GM12878 (cell line): ENCODE measurements around the gene RPS2. TPM values are rescaled to one million over a fixed set of nuclear protein-coding genes. Genes with fewer than 3 reads are reported as not detected.

Experiments used
- ATAC-seq: fragments of 200-7000 bp; cut with Tn5 transposase; 3 replicates; pipeline ENCODE4 v1.9.1; 2020; ENCODE audit warnings: mild to moderate bottlenecking, moderate library complexity
- BruUV-seq: library from RNA; stranded (reverse); fragments of 400-500 nt; replicated peaks from 2 replicates; lab custom pipeline; 2021; lab: Mats Ljungman, UMichigan
- CTCF ChIA-PET: fragments of 300-600 bp; sonication (Branson Sonifier 250); formaldehyde crosslinking; extraction: SDS; loops from one replicate; lab custom pipeline; 2021; ENCODE audit warnings: inconsistent platforms; lab: Yijun Ruan, JAX
- POLR2A ChIA-PET: fragments of 350-600 bp; formaldehyde crosslinking; extraction: SDS; loops from one replicate; lab custom pipeline; 2021; ENCODE audit warnings: inconsistent platforms; lab: Charles Lee
- RAD21 ChIA-PET: fragments of 300-600 bp; sonication (Branson Sonifier 250); formaldehyde crosslinking; loops from one replicate; lab custom pipeline; 2023; ENCODE audit warnings: antibody characterized with exemption; ENCODE audit not compliant: unreplicated experiment; lab: Charles Lee
- SMC1A ChIA-PET: fragments of 300-600 bp; sonication (Branson Sonifier 250); formaldehyde crosslinking; loops from one replicate; lab custom pipeline; 2023; ENCODE audit not compliant: unreplicated experiment, uncharacterized antibody; lab: Charles Lee
- DNase-seq: peaks from one replicate; pipeline ENCODE4 v3.0.0-alpha.2; 2011; ENCODE audit warnings: low read depth, low spot score
- FAIRE-seq: peaks from 3 replicates; lab custom pipeline; 2011; peaks lifted over from hg19 to GRCh38; lab: Jason Lieb, UNC
- H2AFZ ChIP-seq: 2 replicates; pipeline ENCODE4 v1.6.0; 2011; ENCODE audit warnings: low read depth, low read length, control low read depth; ENCODE audit not compliant: control insufficient read depth
- H3K27ac ChIP-seq: 2 replicates; pipeline ENCODE4 v1.5.1; 2011; ENCODE audit warnings: control low read depth; ENCODE audit not compliant: control insufficient read depth, insufficient read depth
- H3K27me3 ChIP-seq, 2 experiments: replicated peaks in 1 of 2; 2 replicates each; pipeline versions ENCODE4 v1.6.0 to v1.6.1; 2011; ENCODE audit warnings: low read length in 1 of 2; ENCODE audit not compliant: control insufficient read depth in 2 of 2, insufficient read depth in 2 of 2
- H3K36me3 ChIP-seq, 2 experiments: 2 replicates each; pipeline ENCODE4 v1.5.1; 2011; ENCODE audit warnings: low read length in 1 of 2; ENCODE audit not compliant: control insufficient read depth in 2 of 2, insufficient read depth in 2 of 2
- H3K4me1 ChIP-seq: 2 replicates; pipeline ENCODE4 v1.6.1; 2011; ENCODE audit warnings: mild to moderate bottlenecking, low read length, moderate library complexity, mixed read lengths; ENCODE audit not compliant: control insufficient read depth, insufficient read depth
- H3K4me2 ChIP-seq: 2 replicates; pipeline ENCODE4 v1.6.0; 2011; ENCODE audit warnings: control low read depth; ENCODE audit not compliant: control insufficient read depth, insufficient read depth
- H3K4me3 ChIP-seq: fragments of 200-600 bp; sonication (generic); 2 replicates; pipeline ENCODE4 v1.5.1; 2016
- H3K79me2 ChIP-seq: 2 replicates; pipeline ENCODE4 v1.6.0; 2011; ENCODE audit warnings: low read length; ENCODE audit not compliant: control insufficient read depth, insufficient read depth
- H3K9ac ChIP-seq: 2 replicates; pipeline ENCODE4 v1.8.0; 2011; ENCODE audit warnings: low read length, control low read depth, mixed read lengths; ENCODE audit not compliant: control insufficient read depth, insufficient read depth
- H3K9me3 ChIP-seq: replicated peaks from 3 replicates; pipeline ENCODE4 v1.5.1; 2011; ENCODE audit warnings: mild to moderate bottlenecking, low read length; ENCODE audit not compliant: control insufficient read depth, insufficient read depth
- H4K20me1 ChIP-seq: 2 replicates; pipeline ENCODE4 v1.6.0; 2011; ENCODE audit not compliant: control insufficient read depth, insufficient read depth
- CBX3 ChIP-seq: fragments of 200-600 bp; sonication (generic); IDR thresholded peaks from 2 replicates; pipeline ENCODE4 v1.6.1; 2016; ENCODE audit warnings: low read depth, borderline replicate concordance
- CEBPZ ChIP-seq: fragments of 150-350 bp; IDR thresholded peaks from 2 replicates; pipeline ENCODE4 v1.6.1; 2016; ENCODE audit warnings: low read depth, low read length
- FOXK2 ChIP-seq: fragments of 450-650 bp; IDR thresholded peaks from 2 replicates; pipeline ENCODE4 v1.6.1; 2017; ENCODE audit warnings: mild to moderate bottlenecking, moderate library complexity
- IKZF2 ChIP-seq, 2 experiments: fragments of 450-650 bp; IDR thresholded peaks; 2 replicates each; pipeline ENCODE4 v1.6.1; 2017; ENCODE audit warnings: mild to moderate bottlenecking in 2 of 2, moderate library complexity in 2 of 2
- IRF5 ChIP-seq: fragments of 450-650 bp; IDR thresholded peaks from 2 replicates; pipeline ENCODE4 v1.6.1; 2017; ENCODE audit warnings: borderline replicate concordance
- KDM1A ChIP-seq: fragments of 200-600 bp; sonication (generic); IDR thresholded peaks from 2 replicates; pipeline ENCODE4 v1.6.1; 2016; ENCODE audit warnings: borderline replicate concordance
- PML ChIP-seq: IDR thresholded peaks from 2 replicates; pipeline ENCODE4 v1.6.1; 2012; ENCODE audit warnings: low read length, inconsistent platforms
- RAD21 ChIP-seq: IDR thresholded peaks from 2 replicates; pipeline ENCODE4 v1.6.1; 2011; ENCODE audit warnings: mild to moderate bottlenecking, low read depth, low read length, moderate library complexity; ENCODE audit not compliant: insufficient read depth
- RELA ChIP-seq: fragments of 450-650 bp; IDR thresholded peaks from 2 replicates; pipeline ENCODE4 v1.8.0; 2014; ENCODE audit warnings: borderline replicate concordance; ENCODE audit not compliant: partially characterized antibody
- SIX5 ChIP-seq: IDR thresholded peaks from 2 replicates; pipeline ENCODE4 v1.6.1; 2011; ENCODE audit warnings: mild to moderate bottlenecking, low read depth, low read length, moderate library complexity; ENCODE audit not compliant: severe bottlenecking
- SMARCA5 ChIP-seq: fragments of 450-650 bp; IDR thresholded peaks from 2 replicates; pipeline ENCODE4 v1.6.1; 2017; ENCODE audit warnings: mild to moderate bottlenecking
- SUPT20H ChIP-seq: IDR thresholded peaks from 2 replicates; pipeline ENCODE4 v1.6.1; 2011; ENCODE audit warnings: low read depth, mild to moderate bottlenecking, low read length, moderate library complexity, borderline replicate concordance; ENCODE audit not compliant: control insufficient read depth
- ZNF592 ChIP-seq: fragments of 450-650 bp; IDR thresholded peaks from 2 replicates; pipeline ENCODE4 v1.6.1; 2017; ENCODE audit warnings: mild to moderate bottlenecking, moderate library complexity
- WGBS: methylation state at CpG from one replicate; pipeline ENCODE4 v1.1.6; 2016; ENCODE audit warnings: low lambda C conversion rate; ENCODE audit not compliant: insufficient replicate concordance, insufficient coverage; ENCODE audit errors: missing lambda C conversion rate; 5-methylcytosine and 5-hydroxymethylcytosine counted together
- in situ Hi-C: fragments of 300-500 bp; cut with MboI; formaldehyde crosslinking; loops from 9 replicates; pipeline ENCODE4 v1.14.3; 2018; ENCODE audit warnings: mixed read lengths
- intact Hi-C: fragments of 100-400 bp; cut with micrococcal nuclease; formaldehyde crosslinking; loops from one replicate; pipeline ENCODE4 v1.14.2; 2022; ENCODE audit not compliant: unreplicated experiment
- polyA plus RNA-seq, 11 experiments: library from polyadenylated mRNA; depleted of rRNA in 4 of 11; unstranded in 6 of 11; stranded (reverse) in 5 of 11; fragments of >200 nt; fragmentation: Nextera tagmentation in 4 of 11; fragmentation: Illumina TruSeq in 1 of 11; extraction: Ambion mirVana in 4 of 11; extraction: Trizol in 1 of 11; gene quantifications; 1 replicate in 1 of 11; 2 replicates in 10 of 11; pipeline versions ENCODE4 v1.2.1 to v1.2.3, GENCODE V29; 2011 to 2016; ENCODE audit warnings: inconsistent platforms in 2 of 11, missing spikeins in 2 of 11, low read depth in 1 of 11
- total RNA-seq, 4 experiments: library from RNA; depleted of rRNA in 3 of 4; stranded (reverse); fragments of >200 nt in 3 of 4; fragmentation: Illumina TruSeq in 1 of 4; extraction: Trizol in 1 of 4; gene quantifications; 2 replicates each; pipeline versions ENCODE4 v1.2.1 to v1.2.3, GENCODE V29; 2013 to 2021

Gene RPS2
- total and polyA plus RNA-seq, 10 of the 15 experiments (the other 5 are each of a cell fraction or from before 2014, with no cell fraction given): 1,295 to 7,121 (median 3,933) TPM

- peak; percentile 41 for DNase-seq
- no peaks in the 10 kb centered on the region; a peak in 1 of 4 replicates for H3K27me3 ChIP-seq
- peak within 1 kb of the TSS; percentile 89 for H3K9ac ChIP-seq
- ChIA-PET RAD21 (interaction anchor here (1.0 to 1.1 kb wide), 2 partner anchors 177 to 181 kb away, joined by 4 read pairs; partner anchors contain the start of genes NUBP2 and SPSB3), POLR2A (interaction anchor here (0.7 to 1.8 kb wide), 4 partner anchors 12 to 22 kb away, joined by 3 to 4 read pairs (median 3); partner anchors contain the start of genes MSRB1, NOXO1 and TBL3), SMC1A (no interaction called here), CTCF (interaction anchor here (0.9 kb wide), 1 partner anchor 44 kb away, joined by 3 read pairs; no protein-coding TSS in a partner anchor)
- in situ Hi-C loops: no loop called here
- H3K36me3 ChIP-seq: peaks cover 11 to 13% of the 10 kb centered on the region in 2 experiments; a peak in 3 of 4 replicates
- H3K4me3 ChIP-seq: peak within 1 kb of the TSS; percentile 83
- FAIRE-seq: peak; percentile 83
- BruUV-seq: no TSS peak
- peaks cover 47% of the 10 kb centered on the region for H3K79me2 ChIP-seq
- intact Hi-C loops: no loop called here
- H3K9me3 ChIP-seq: no peaks in the 10 kb centered on the region
- H3K27ac ChIP-seq: peak within 1 kb of the TSS; percentile 77
- WGBS: under 1% methylated on average over 74 of the region's 79 CpGs
- peak within 1 kb of the TSS; percentile 89 for H3K4me2 ChIP-seq
- H2AFZ ChIP-seq: peak within 1 kb of the TSS; percentile 95
- H4K20me1 ChIP-seq: peaks cover 6% of the 10 kb centered on the region; the same call in 1 of the 2 replicates
- peak; percentile 81 for ATAC-seq
- H3K4me1 ChIP-seq: peaks cover 19% of the 10 kb centered on the region
- TF ChIP-seq IRF5 (no peak), SMARCA5 (peak; percentile 90; the same call in 1 of the 2 replicates), ZNF592 (no peak), KDM1A (no peak), CBX3 (no peak), FOXK2 (no peak), SIX5 (peak; percentile 88), SUPT20H (no peak), CEBPZ (no peak), PML (no peak), IKZF2 (IDR thresholded peaks at IDR 0.05) (no peak), RELA (peak; percentile 69), RAD21 (peak; percentile 30; the same call in 1 of the 2 replicates)
These were observed 5.2 kb downstream of the RPS2 start, which contains the start of gene NDUFB10 for GRCh38 chr16:1959269-1960039. NDUFB10 (plus strand) TSS chr16:1959538; CDS start chr16:1959625, 87 bp downstream.
